Heart left ventricle (tissue), 16 donors: ENCODE results near the gene COPS2. TPM values are rescaled to one million over a fixed set of nuclear protein-coding genes. Genes with fewer than 3 reads are reported as not detected.

Experiments used
- ATAC-seq, 4 donors: fragments of 200-7000 bp; cut with Tn5 transposase; one replicate each; pipeline ENCODE4 v1.9.1; 2020 to 2022; ENCODE audit warnings: moderate library complexity in 4 of 4, mild to moderate bottlenecking in 3 of 4, moderate number of reproducible peaks in 1 of 4
- DNase-seq, 5 donors: peaks; one replicate each; pipeline ENCODE4 v3.0.0-alpha.2; 2020
- H3K27ac ChIP-seq, 12 donors: fragments of 200-600 bp; sonication (generic) in 4 of 12; one replicate each; pipeline versions ENCODE4 v1.5.0 to v1.8.0; 2016 to 2022; ENCODE audit warnings: mild to moderate bottlenecking in 2 of 12
- H3K27me3 ChIP-seq, 9 donors: fragments of 200-600 bp; sonication (generic) in 2 of 9; one replicate each; pipeline versions ENCODE4 v1.5.1 to v1.8.0; 2016 to 2022; ENCODE audit warnings: mild to moderate bottlenecking in 3 of 9
- H3K36me3 ChIP-seq, 9 donors: fragments of 200-600 bp; sonication (generic) in 2 of 9; one replicate each; pipeline versions ENCODE4 v1.5.0 to v1.8.0; 2018 to 2022; ENCODE audit warnings: mild to moderate bottlenecking in 2 of 9
- H3K4me1 ChIP-seq, 12 donors: fragments of 200-600 bp; sonication (generic) in 4 of 12; one replicate each; pipeline versions ENCODE4 v1.5.0 to v1.8.0; 2016 to 2022; ENCODE audit warnings: mild to moderate bottlenecking in 3 of 12
- H3K4me3 ChIP-seq, 12 donors: fragments of 200-600 bp; sonication (generic) in 4 of 12; one replicate each; pipeline versions ENCODE4 v1.5.0 to v1.8.0; 2017 to 2022; ENCODE audit warnings: mild to moderate bottlenecking in 9 of 12, moderate library complexity in 4 of 12
- H3K9me3 ChIP-seq, 12 donors: fragments of 200-600 bp; sonication (generic) in 4 of 12; one replicate each; pipeline versions ENCODE4 v1.5.0 to v1.8.0; 2016 to 2022; ENCODE audit warnings: mild to moderate bottlenecking in 1 of 12
- POLR2A ChIP-seq, 2 donors: fragments of 450-650 bp; IDR thresholded peaks; one replicate each; pipeline ENCODE4 v1.6.1; 2017; ENCODE audit warnings: antibody characterized with exemption in 2 of 2, mild to moderate bottlenecking in 2 of 2, moderate library complexity in 2 of 2
- WGBS, 4 donors: extraction: QIAGEN DNeasy Blood & Tissue Kit in 2 of 4; methylation state at CpG; one replicate each; pipeline versions ENCODE4 v1.1.5 to v1.1.7; 2013 to 2018; 5-methylcytosine and 5-hydroxymethylcytosine counted together
- intact Hi-C, 10 donors: fragments of 100-400 bp; cut with DNase I; formaldehyde crosslinking; loops; one replicate each; pipeline versions ENCODE4 v1.11.1 to v1.14.2; 2022
- polyA plus RNA-seq, 2 donors: library from polyadenylated mRNA; stranded (reverse); fragments of 200-250 nt; gene quantifications; one replicate each; pipeline ENCODE4 v1.2.3, GENCODE V29; 2013
- total RNA-seq, 9 donors: library from RNA; depleted of rRNA in 2 of 9; stranded (reverse); fragments of >200 nt in 2 of 9; fragmentation: NEBNext Ultra II Directional in 3 of 9; extraction: Animal tissue kit (Norgen Biotek cat#: 25700) in 3 of 9; gene quantifications; one replicate each; pipeline versions ENCODE4 v1.1.0 to v1.2.4, GENCODE V29; 2016 to 2023
- TF ChIP-seq, protein P1 (sequence below), 12 donors: fragments of 200-600 bp; sonication (generic) in 4 of 12; IDR thresholded peaks; one replicate each; pipeline versions ENCODE4 v1.5.0 to v1.8.0; 2018 to 2022; ENCODE audit warnings: antibody characterized with exemption in 12 of 12, mild to moderate bottlenecking in 5 of 12
- donor health status: ischemic (EF 13 %, LVEDD 7.1; RV severe dilation, severe dysfunction).
- donor health status: healthy with polysubstance abuse.
- donor health status: DM: no; HTN: yes; CAD: no.
- donor health status: DM: no; HTN: no; CAD: no.
- donor health status: ischemic (EF 25% LVEDD 6.9; RV normal size, moderate dysfunction).
- donor health status: ischemic (EF 25% LVEDD 5.7; RV mildly dilated, moderate dysfunction).
- donor health status: healthy.
- donor health status: DM: yes; HTN: yes; CAD: no.
- donor health status: ischemic (EF 35%, LVEDD 5.7; RV mildly dilated, moderate dysfunction).
- donor health status: nonischemic (EF 11% LVEDD 7.7; RV severe dilation, severe dysfunction).
- donor health status: DM: yes; HTN: yes; CAD: no.
- donor health status: PGD.
- donor health status: ischemic (EF 29% LVEDD 5.4; RV normal size, mild dysfunction).
- donor health status: nonischemic (EF 23%, LVEDD 6.1; RV moderate dilation, normal function).

Gene COPS2
- total and polyA plus RNA-seq, 11 donors, result 36.4 to 94.4 (median 79.9) TPM

- DNase-seq, result no peak
- Histone ChIP-seq H3K36me3 (peaks cover 0 to 8% (median 5%) of the 10 kb centered on the region in 9 donors), H3K27me3 (no peaks in the 10 kb centered on the region), H3K9me3 (no peaks in the 10 kb centered on the region), H3K27ac (no peak overlapping the region), H3K4me1 (peaks cover 0 to 21% (median 13%) of the 10 kb centered on the region in 12 donors), H3K4me3 (no peak overlapping the region)
- intact Hi-C loops, result no loop called here
- no peak for TF ChIP-seq POLR2A (IDR thresholded peaks at IDR 0.05)
- TF ChIP-seq, protein P1, sequence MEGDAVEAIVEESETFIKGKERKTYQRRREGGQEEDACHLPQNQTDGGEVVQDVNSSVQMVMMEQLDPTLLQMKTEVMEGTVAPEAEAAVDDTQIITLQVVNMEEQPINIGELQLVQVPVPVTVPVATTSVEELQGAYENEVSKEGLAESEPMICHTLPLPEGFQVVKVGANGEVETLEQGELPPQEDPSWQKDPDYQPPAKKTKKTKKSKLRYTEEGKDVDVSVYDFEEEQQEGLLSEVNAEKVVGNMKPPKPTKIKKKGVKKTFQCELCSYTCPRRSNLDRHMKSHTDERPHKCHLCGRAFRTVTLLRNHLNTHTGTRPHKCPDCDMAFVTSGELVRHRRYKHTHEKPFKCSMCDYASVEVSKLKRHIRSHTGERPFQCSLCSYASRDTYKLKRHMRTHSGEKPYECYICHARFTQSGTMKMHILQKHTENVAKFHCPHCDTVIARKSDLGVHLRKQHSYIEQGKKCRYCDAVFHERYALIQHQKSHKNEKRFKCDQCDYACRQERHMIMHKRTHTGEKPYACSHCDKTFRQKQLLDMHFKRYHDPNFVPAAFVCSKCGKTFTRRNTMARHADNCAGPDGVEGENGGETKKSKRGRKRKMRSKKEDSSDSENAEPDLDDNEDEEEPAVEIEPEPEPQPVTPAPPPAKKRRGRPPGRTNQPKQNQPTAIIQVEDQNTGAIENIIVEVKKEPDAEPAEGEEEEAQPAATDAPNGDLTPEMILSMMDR (IDR thresholded peaks at IDR 0.05), result no peak
- no peak for ATAC-seq
- 97 to 99% (median 99%) methylated on average over 4 of the region's 4 CpGs for WGBS, 4 donors
Observed at GRCh38 chr15:49196856-49197255, 41.5 kb upstream of the COPS2 start.

- ATAC-seq (no peak), DNase-seq (no peak)
- no peaks in the 10 kb centered on the region for H3K9me3 ChIP-seq
- peaks cover 0 to 9% (median 0%) of the 10 kb centered on the region in 12 donors for H3K4me1 ChIP-seq
- no peak overlapping the region for H3K27ac ChIP-seq
- no peaks in the 10 kb centered on the region for H3K27me3 ChIP-seq
- H3K4me3 ChIP-seq, result no peak overlapping the region
- WGBS, 4 donors, result 89 to 93% (median 91%) methylated on average over 2 of the region's 2 CpGs
- no peaks in the 10 kb centered on the region for H3K36me3 ChIP-seq
- TF ChIP-seq, protein P1 (IDR thresholded peaks at IDR 0.05), result no peak
- TF ChIP-seq POLR2A (IDR thresholded peaks at IDR 0.05), result no peak
- intact Hi-C loops, result no loop called here
Observed at GRCh38 chr15:49191892-49192291, 36.5 kb upstream of the COPS2 start.

DNA sequence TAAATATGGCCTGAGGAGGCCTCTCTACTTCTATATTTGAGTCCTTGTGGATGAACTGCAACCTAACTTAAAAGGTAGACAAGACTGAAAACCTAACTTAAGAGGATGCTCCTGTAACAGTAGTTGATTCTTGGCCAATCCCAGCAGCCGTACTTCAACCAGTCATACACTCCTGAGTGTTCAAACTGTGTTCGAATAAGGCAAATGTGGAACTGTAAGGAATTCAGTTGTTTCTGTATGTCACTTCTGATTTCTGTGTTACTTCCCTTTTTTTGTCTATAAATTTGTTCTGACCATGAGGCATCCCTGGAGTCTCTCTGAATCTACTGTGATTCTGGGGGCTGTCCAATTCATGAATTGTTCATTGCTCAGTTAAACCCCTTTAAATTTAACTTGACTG, 35.2 kb upstream of the COPS2 start:
- intact Hi-C loops, result no loop called here
- peaks cover 0 to 8% (median 0%) of the 10 kb centered on the region in 12 donors for H3K9me3 ChIP-seq
- H3K4me3 ChIP-seq, result no peak overlapping the region
- no peaks in the 10 kb centered on the region for H3K27me3 ChIP-seq
- peaks cover 0 to 9% (median 0%) of the 10 kb centered on the region in 12 donors for H3K4me1 ChIP-seq
- H3K36me3 ChIP-seq, result no peaks in the 10 kb centered on the region
- no peak for TF ChIP-seq POLR2A (IDR thresholded peaks at IDR 0.05)
- TF ChIP-seq, protein P1 (IDR thresholded peaks at IDR 0.05), result no peak
- 84 to 93% (median 90%) methylated on average over 2 of the region's 2 CpGs for WGBS, 4 donors
- no peak overlapping the region for H3K27ac ChIP-seq
- ATAC-seq (no peak), DNase-seq (no peak)

DNA sequence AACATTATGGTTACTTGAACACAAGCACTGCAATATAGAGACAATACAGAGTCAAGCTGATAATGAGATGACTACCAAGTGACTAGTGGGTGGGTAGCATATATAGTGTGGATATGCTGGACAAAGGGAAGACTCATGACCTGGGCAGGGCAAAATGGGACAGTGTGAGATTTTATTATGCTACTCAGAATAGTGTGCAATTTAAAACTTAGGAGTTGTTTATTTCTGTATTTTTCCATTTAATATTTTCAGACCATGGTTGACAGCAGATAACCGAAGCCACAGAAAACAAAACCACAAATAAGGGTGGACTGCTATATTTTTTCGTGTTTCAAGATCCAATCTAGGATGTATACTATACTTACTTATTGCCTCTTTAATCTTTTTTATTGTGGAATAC, 34.2 kb upstream of the COPS2 start:
- no peak for TF ChIP-seq POLR2A (IDR thresholded peaks at IDR 0.05)
- TF ChIP-seq, protein P1 (IDR thresholded peaks at IDR 0.05), result no peak
- Histone ChIP-seq H3K27me3 (no peaks in the 10 kb centered on the region), H3K36me3 (no peaks in the 10 kb centered on the region), H3K4me3 (no peak overlapping the region), H3K4me1 (peaks cover 0 to 9% (median 0%) of the 10 kb centered on the region in 12 donors), H3K9me3 (peaks cover 0 to 11% (median 0%) of the 10 kb centered on the region in 12 donors), H3K27ac (no peak overlapping the region)
- WGBS, 4 donors, result 94 to 97% (median 96%) methylated on average over 2 of the region's 2 CpGs
- ATAC-seq (no peak), DNase-seq (no peak)
- intact Hi-C loops, result no loop called here
